ENCODE data around the gene DNTT.

The DNTT gene

DNA sequence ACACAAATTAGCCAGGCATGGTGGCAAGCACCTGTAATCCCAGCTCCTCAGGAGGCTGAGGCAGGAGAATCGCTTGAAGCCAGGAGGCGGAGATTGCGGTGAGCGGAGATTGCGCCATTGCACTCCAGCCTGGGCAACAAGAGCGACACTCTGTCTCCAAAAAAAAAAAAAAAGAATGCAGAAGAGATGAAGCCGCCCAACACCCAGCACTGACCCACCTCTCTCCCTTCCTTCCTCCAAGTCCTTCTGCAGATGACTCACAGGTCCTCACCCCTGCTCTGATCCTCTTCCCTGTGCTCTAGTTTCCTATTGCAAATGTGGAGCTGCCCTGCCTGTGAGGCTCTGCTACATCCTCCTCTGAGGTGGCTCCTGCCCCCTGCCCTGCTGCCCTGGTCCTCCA, 76.6 kb downstream of the DNTT start:
- DNase-seq, result peak; percentile 75 to 92 (median 90)

DNA sequence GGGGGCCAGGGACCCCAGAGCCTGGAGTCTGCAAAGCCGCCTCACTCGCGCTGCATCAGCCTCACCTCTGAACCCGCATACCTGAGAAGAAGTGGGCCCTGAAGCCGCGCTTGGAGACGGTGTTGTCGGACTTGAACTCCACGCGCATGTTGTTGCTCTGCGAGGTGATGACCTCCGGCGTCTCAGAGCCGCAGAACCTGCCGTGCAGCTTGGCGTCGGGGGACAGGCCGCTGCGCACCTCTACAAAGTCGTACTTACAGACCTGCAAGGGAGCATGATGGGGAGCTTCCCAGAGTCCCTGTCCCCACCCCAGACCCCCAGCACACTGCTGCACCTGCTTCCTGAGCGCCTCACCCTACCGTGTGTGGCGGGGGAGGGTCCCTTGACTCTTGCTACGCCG, 80.3 kb downstream of the DNTT start:
- no peak for DNase-seq

DNA sequence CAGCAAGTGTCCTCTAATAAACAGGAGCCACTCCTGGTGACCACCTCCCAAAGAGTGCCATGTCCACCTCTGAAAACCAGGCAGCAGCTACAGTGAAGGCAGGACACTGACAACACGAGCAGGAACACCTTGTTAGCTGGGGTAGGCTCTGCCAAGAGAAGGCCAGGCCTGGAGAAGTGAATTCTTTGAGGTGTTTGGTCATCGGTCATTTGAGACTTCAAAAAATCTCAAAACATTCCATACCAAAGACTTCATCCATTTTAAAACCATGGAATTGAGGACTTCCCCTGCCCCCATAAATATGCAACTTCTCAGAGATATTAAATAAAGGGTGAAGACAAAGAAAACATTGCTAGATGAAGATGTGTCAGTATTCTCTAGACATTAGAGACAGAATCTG, 82.9 kb downstream of the DNTT start:
- no peak for DNase-seq

DNA sequence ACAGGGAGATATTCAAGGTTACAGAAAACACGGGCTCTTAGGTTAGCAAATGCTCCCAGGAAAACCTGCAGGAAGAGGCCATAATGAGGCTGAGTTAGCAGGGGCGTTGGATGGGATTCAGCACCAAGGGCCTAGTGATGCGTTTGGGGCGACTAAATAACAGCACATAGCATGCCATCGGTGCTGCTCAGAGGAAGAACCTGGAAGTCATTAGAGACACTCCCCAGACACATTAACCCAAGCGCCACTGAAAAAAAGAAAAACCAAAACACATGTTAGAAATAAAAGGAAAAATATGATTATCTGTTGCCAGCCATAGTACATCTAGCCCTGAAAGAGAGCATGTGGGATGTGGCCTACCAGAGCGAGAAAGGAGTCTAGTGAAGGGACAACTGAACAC, 83.4 kb downstream of the DNTT start:
- DNase-seq, result no peak
